CD4-positive, alpha-beta T cell treated with Interferon gamma for 1 hour (primary cell): Measurements from ENCODE around the gene IL1F10.

Experiments
- DNase-seq: peaks from one replicate; pipeline ENCODE4 v3.0.0-alpha.2; 2020

IL1F10 gene

GRCh38 chr2:113114996-113115395, 47.2 kb downstream of the IL1F10 start:
- DNase-seq: no peak

GRCh38 chr2:113116100-113116958, 48.6 kb downstream of the IL1F10 start:
- DNase-seq: peak; percentile 42

GRCh38 chr2:113117541-113118262, 49.9 kb downstream of the IL1F10 start:
- DNase-seq: no peak

GRCh38 chr2:113118263-113118657, 50.5 kb downstream of the IL1F10 start:
- no peak for DNase-seq

- DNase-seq: no peak
These were observed 51.3 kb downstream of the IL1F10 start for GRCh38 chr2:113119111-113119510.

- no peak for DNase-seq
These were observed 53.1 kb downstream of the IL1F10 start for GRCh38 chr2:113120861-113121260.

- no peak for DNase-seq
These were observed 54.6 kb downstream of the IL1F10 start for GRCh38 chr2:113122364-113122763.

- DNase-seq: no peak
These were observed 56.0 kb downstream of the IL1F10 start for GRCh38 chr2:113123726-113124125.

GRCh38 chr2:113124181-113124961, 56.6 kb downstream of the IL1F10 start:
- no peak for DNase-seq
